Hepatocyte (in vitro differentiated cells): ENCODE data around the gene TRA2B.

Source experiments
- EZH2 ChIP-seq: fragments of 200-600 bp; sonication (generic); IDR thresholded peaks from 2 replicates; pipeline ENCODE4 v1.6.1; 2016; ENCODE audit warnings: antibody characterized with exemption, mild to moderate bottlenecking, borderline replicate concordance
- TF ChIP-seq, protein P1 (sequence below): fragments of 200-600 bp; sonication (generic); IDR thresholded peaks from 2 replicates; pipeline ENCODE4 v1.5.1; 2016; ENCODE audit warnings: antibody characterized with exemption, mild to moderate bottlenecking; ENCODE audit not compliant: poor library complexity

DNA sequence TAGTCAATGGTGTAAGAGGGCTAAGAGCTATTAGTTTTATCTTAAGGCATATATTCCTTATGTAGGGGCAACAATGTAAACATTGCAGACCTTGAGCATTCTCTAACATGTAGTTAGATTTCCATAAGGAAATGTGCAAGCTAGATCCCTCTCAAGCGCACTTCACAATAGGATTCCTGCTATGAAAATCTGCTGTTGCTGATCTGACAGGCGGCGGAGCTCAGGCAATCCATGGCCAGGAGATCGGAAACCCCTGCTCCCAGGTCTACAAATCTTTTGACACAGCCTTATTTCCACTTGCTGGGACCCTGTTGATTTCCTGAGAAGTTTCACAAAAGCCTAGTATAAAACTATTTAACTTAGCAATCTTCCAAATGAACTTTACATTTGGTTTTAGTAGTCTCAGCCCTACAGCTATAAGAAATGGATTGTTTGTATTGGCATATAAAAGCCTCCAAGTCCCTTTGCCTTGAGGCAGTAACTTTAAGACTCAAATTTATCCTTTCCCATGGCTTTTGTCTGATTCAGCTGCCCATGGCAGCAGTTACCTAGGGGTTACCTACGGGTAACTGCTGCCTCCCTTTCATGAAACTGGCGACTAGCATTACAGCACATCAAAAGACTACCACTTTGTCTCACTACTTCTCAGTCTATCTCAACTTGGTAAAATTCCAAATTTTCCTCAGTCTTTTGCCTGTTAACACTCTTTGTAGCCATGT, 22.7 kb downstream of the TRA2B start:
- TF ChIP-seq, protein P1, sequence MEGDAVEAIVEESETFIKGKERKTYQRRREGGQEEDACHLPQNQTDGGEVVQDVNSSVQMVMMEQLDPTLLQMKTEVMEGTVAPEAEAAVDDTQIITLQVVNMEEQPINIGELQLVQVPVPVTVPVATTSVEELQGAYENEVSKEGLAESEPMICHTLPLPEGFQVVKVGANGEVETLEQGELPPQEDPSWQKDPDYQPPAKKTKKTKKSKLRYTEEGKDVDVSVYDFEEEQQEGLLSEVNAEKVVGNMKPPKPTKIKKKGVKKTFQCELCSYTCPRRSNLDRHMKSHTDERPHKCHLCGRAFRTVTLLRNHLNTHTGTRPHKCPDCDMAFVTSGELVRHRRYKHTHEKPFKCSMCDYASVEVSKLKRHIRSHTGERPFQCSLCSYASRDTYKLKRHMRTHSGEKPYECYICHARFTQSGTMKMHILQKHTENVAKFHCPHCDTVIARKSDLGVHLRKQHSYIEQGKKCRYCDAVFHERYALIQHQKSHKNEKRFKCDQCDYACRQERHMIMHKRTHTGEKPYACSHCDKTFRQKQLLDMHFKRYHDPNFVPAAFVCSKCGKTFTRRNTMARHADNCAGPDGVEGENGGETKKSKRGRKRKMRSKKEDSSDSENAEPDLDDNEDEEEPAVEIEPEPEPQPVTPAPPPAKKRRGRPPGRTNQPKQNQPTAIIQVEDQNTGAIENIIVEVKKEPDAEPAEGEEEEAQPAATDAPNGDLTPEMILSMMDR = no peak
- TF ChIP-seq EZH2 = no peak
